ENCODE measurements around the gene OTOF. TPM values are rescaled to one million over a fixed set of nuclear protein-coding genes. Genes with fewer than 3 reads are reported as not detected.

OTOF gene
- polyA plus RNA-seq, 1 of the 3 experiments (the other 2 are of a cell fraction): not detected

GRCh38 chr2:26523750-26524149, 45.8 kb upstream of the OTOF start:
- TF ChIP-seq, protein P1, sequence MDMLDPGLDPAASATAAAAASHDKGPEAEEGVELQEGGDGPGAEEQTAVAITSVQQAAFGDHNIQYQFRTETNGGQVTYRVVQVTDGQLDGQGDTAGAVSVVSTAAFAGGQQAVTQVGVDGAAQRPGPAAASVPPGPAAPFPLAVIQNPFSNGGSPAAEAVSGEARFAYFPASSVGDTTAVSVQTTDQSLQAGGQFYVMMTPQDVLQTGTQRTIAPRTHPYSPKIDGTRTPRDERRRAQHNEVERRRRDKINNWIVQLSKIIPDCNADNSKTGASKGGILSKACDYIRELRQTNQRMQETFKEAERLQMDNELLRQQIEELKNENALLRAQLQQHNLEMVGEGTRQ (IDR thresholded peaks at IDR 0.05; ENCODE audit: borderline replicate concordance, low read depth, low read length): no peak
- TF ChIP-seq, protein P2, sequence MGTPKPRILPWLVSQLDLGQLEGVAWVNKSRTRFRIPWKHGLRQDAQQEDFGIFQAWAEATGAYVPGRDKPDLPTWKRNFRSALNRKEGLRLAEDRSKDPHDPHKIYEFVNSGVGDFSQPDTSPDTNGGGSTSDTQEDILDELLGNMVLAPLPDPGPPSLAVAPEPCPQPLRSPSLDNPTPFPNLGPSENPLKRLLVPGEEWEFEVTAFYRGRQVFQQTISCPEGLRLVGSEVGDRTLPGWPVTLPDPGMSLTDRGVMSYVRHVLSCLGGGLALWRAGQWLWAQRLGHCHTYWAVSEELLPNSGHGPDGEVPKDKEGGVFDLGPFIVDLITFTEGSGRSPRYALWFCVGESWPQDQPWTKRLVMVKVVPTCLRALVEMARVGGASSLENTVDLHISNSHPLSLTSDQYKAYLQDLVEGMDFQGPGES (IDR thresholded peaks at IDR 0.05; ENCODE audit: low read depth, low read length): no peak
- TF ChIP-seq MAX (IDR thresholded peaks at IDR 0.05; ENCODE audit: low read depth) (no peak), EZH2phosphoT487 (IDR thresholded peaks at IDR 0.05; ENCODE audit: borderline replicate concordance, low read depth) (no peak), FOSL2 (IDR thresholded peaks at IDR 0.05; ENCODE audit: borderline replicate concordance, low read depth) (no peak), TCF12 (IDR thresholded peaks at IDR 0.05) (no peak), REST (IDR thresholded peaks at IDR 0.05; ENCODE audit: low read depth, low read length) (no peak), MXI1 (IDR thresholded peaks at IDR 0.05; ENCODE audit: low read depth, low read length) (no peak), FOXJ3 (CRISPR knock-in tag; IDR thresholded peaks at IDR 0.05) (no peak), RXRA (IDR thresholded peaks at IDR 0.05; ENCODE audit: borderline replicate concordance, low read depth) (no peak)
- Histone ChIP-seq H3K9ac (no peak overlapping the region), H3K27ac (ENCODE audit: low read depth in 2 of 2, low read length in 1 of 2) (no peak overlapping the region), H3K9me3 (no peaks in the 10 kb centered on the region), H4K20me1 (ENCODE audit: insufficient read depth) (no peaks in the 10 kb centered on the region), H3F3A (replicated peaks; ENCODE audit: insufficient read depth) (no peaks in the 10 kb centered on the region), H3K4me2 (no peak overlapping the region), H3K36me3 (replicated peaks in 1 of 2; ENCODE audit: control insufficient read depth in 1 of 2, insufficient read depth in 2 of 2, low read length in 1 of 2) (no peaks in the 10 kb centered on the region), H3K9me2 (no peaks in the 10 kb centered on the region), H3K27me3 (ENCODE audit: insufficient read depth) (peaks cover 16% of the 10 kb centered on the region; the same call in 1 of the 2 replicates), H3K4me3 (ENCODE audit: low read depth in 2 of 2, low read length in 1 of 2) (no peak overlapping the region), H3K4me1 (ENCODE audit: control insufficient read depth in 1 of 2, insufficient read depth in 2 of 2, low read depth in 1 of 2, low read length in 1 of 2) (peaks cover 6 to 7% of the 10 kb centered on the region in 2 experiments; a peak in 2 of 4 replicates), H3K79me2 (ENCODE audit: insufficient read depth) (no peaks in the 10 kb centered on the region), H2AFZ (ENCODE audit: low read depth) (no peak overlapping the region)
- ChIA-PET CTCF (interaction anchor here (1.0 to 4.9 kb wide), 3 partner anchors 39 to 54 kb away, joined by 3 to 21 read pairs (median 3); a partner anchor contains a TSS), POLR2A (no interaction called here)
- DNase-seq: no peak

- Histone ChIP-seq H3K9ac (no peak overlapping the region), H3K9me2 (no peaks in the 10 kb centered on the region), H4K20me1 (ENCODE audit: insufficient read depth) (no peaks in the 10 kb centered on the region), H3F3A (replicated peaks; ENCODE audit: insufficient read depth) (no peaks in the 10 kb centered on the region), H3K4me3 (ENCODE audit: low read depth in 2 of 2, low read length in 1 of 2) (no peak overlapping the region), H2AFZ (ENCODE audit: low read depth) (no peak overlapping the region), H3K4me1 (ENCODE audit: control insufficient read depth in 1 of 2, insufficient read depth in 2 of 2, low read depth in 1 of 2, low read length in 1 of 2) (peaks cover 6 to 7% of the 10 kb centered on the region in 2 experiments; a peak in 2 of 4 replicates), H3K27ac (ENCODE audit: low read depth in 2 of 2, low read length in 1 of 2) (no peak overlapping the region), H3K9me3 (no peaks in the 10 kb centered on the region), H3K36me3 (replicated peaks in 1 of 2; ENCODE audit: control insufficient read depth in 1 of 2, insufficient read depth in 2 of 2, low read length in 1 of 2) (no peaks in the 10 kb centered on the region), H3K79me2 (ENCODE audit: insufficient read depth) (no peaks in the 10 kb centered on the region), H3K4me2 (no peak overlapping the region), H3K27me3 (ENCODE audit: insufficient read depth) (peaks cover 16% of the 10 kb centered on the region; the same call in 1 of the 2 replicates)
- no peak for DNase-seq
- CTCF ChIA-PET: interaction anchor here (0.8 to 4.9 kb wide), 6 partner anchors 8 to 55 kb away, joined by 3 to 21 read pairs (median 4); a partner anchor contains a TSS
- POLR2A ChIA-PET: no interaction called here
- WGBS (ENCODE audit: low lambda C conversion rate): 76% methylated on average over 5 of the region's 7 CpGs
- TF ChIP-seq PBX3 (IDR thresholded peaks at IDR 0.05) (no peak), CHD2 (IDR thresholded peaks at IDR 0.05; ENCODE audit: low read length, partially characterized antibody) (no peak), RCOR1 (IDR thresholded peaks at IDR 0.05; ENCODE audit: low read length) (no peak), MAX (IDR thresholded peaks at IDR 0.05; ENCODE audit: low read depth) (no peak), JUND (IDR thresholded peaks at IDR 0.05) (no peak), TEAD4 (IDR thresholded peaks at IDR 0.05; ENCODE audit: borderline replicate concordance, insufficient read depth) (no peak), RFX5 (IDR thresholded peaks at IDR 0.05; ENCODE audit: low read length) (no peak), FOXM1 (IDR thresholded peaks at IDR 0.05; ENCODE audit: low read depth) (no peak), MEF2A (IDR thresholded peaks at IDR 0.05; ENCODE audit: borderline replicate concordance, low read depth) (no peak), GABPA (IDR thresholded peaks at IDR 0.05; ENCODE audit: low read depth) (no peak), ELF1 (IDR thresholded peaks at IDR 0.05) (no peak)
Observed at GRCh38 chr2:26522751-26523171, 44.8 kb upstream of the OTOF start.

All from SK-N-SH (cell line).